GM19043 (cell line): Measurements from ENCODE around the gene CGB2.
"Not testable (repeated sequence)": the region's sequence is repeated elsewhere in the genome, so short reads cannot be mapped to it uniquely, and the experiment has no call there.

ENCODE experiments used
- ATAC-seq: cut with Tn5 transposase; IDR thresholded peaks from one replicate; pipeline ENCODE4 v1.9.1; 2021; ENCODE audit warnings: low read depth; ENCODE audit not compliant: unreplicated experiment

The CGB2 gene

GRCh38 chr19:49064768-49065611 is 33.3 kb downstream of the CGB2 start, which contains the start of gene NTF4:
TSS of gene NTF4 (minus strand) at chr19:49064818. CDS start at chr19:49061997, 2,821 bp downstream.
- no peak for ATAC-seq

- no peak for ATAC-seq
Measured at GRCh38 chr19:49065905-49066512, 34.3 kb downstream of the CGB2 start.

DNA sequence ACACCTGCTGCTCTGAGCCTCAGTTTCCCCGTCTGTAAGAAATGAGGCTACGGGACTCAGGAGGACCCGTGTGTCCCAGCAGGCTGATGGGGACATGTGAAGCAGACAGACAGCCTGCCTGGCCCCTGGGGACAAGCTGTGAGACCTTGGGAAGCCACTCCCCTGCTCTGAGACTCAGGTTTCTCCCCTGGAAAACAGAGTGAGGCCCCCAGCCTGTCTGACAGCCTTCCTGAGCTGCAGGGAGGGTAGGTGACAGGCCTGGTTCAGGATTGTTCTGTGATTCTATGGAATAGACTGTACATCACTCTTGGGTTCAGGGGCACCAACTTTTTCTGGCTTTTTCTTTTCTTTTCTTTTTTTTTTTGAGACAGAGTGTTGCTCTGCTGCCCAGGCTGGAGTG is 35.9 kb downstream of the CGB2 start:
- ATAC-seq: no peak

DNA sequence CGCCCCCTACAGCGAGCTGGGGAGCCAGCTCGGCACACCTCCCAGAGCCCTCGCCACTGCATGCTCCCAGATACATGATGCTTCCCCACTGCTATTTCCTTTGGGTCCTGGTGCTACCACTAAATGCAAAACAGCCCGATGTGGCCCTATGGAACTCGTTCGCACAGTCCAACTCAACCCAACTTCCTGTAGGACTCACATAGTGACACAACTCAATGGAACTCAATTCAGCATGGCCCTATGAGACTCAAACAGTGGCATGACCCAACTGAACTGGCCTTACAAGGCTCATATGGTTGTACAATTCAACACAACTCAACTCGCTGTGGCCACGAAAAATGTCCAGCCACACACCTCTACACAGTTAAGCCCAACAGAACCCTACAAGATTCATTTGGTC is 37.3 kb downstream of the CGB2 start:
- ATAC-seq: no peak

- ATAC-seq: no peak
Measured at GRCh38 chr19:49070416-49070815, 38.7 kb downstream of the CGB2 start.

- ATAC-seq: no peak
Measured at GRCh38 chr19:49071860-49072547, 40.3 kb downstream of the CGB2 start.

DNA sequence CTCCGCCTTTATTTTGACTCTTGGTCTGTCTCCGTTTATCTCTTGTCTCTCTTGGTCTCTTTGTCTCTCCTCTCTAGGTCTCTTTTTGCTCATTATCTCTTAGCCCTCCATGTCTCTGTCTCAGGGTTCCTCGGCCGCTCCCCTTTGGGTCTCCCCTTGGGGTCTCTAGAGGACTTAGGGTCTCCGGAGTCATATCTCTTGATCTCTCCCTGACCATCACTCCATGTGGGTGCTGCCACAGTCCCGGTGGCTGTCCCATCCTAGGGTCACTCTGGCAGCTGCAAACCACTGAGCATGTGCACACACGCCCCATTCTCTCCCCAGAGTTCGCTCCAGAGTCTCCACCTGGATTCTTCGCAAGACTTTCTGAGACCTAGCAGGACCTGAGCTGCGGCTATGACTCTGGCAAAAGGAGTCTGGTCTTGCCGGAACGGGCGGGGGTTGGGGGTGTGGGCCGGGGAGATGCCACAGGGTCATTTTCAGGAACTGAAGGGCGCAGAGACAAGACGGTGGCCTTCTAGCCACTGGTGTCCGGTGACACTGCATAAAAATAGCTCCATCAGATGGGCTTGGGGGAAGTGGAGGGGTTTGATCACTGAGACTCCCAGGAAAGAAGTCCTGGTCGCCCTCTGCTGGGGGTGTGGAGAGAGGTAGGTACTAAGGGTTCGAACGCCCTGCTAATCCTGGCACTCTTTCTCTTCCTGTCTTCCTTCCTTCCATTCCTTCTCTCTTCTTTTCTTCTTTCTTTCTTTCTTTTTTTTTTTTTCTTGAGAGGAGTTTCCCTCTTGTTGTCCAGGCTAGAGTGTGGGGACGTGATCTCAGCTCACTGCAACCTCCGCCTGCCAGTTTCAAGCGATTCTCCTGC is 42.1 kb downstream of the CGB2 start:
- ATAC-seq: no peak

DNA sequence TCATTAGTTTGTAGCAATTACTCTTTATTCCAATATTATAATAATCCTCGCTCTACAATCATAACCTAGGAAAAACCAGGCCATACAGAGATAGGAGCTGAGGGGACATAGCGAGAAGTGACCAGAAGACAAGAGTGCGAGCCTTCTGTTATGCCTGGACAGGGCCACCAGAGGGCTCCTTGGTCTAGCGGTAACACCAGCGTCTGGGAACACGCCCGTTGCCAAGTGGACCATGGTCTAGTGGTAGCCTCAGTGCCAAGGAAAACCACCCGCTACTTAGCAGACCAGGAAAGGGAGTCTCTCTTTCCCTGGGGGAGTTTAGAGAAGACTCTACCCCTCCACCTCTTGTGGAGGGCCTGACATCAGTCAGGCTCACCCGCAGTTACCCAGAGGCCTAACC is 43.2 kb downstream of the CGB2 start:
- ATAC-seq: not testable (repeated sequence)

DNA sequence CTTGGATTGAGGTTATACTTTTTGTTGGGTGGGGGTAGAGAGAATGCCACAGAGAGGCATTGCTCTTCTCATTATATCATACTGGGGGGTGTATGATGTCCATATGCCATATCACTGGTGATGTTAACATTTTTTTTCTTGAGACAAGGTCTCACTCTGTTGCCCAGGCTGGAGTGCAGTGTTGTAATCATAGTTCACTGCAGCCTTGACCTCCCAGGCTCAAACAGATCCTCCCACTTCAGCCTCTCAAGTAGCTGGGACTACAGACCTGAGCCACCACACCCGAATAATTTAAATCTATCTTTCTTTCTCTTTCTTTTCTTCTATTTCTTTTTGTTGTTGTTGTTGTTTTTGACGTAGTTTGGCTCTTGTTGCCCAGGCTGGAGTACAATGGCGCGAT is 48.7 kb downstream of the CGB2 start:
- ATAC-seq: no peak

- no peak for ATAC-seq
Measured at GRCh38 chr19:49081273-49081672, 49.6 kb downstream of the CGB2 start.
